OCI-LY3 (cell line): ENCODE results near the gene UNCX.

Experiments
- EZH2phosphoT487 ChIP-seq: fragments of 200-600 bp; shearing (Covaris generic); IDR thresholded peaks from 2 replicates; pipeline ENCODE4 v1.6.1; 2018; ENCODE audit warnings: antibody characterized with exemption, mixed run types, low read depth
- TF ChIP-seq, protein P1 (sequence below): fragments of 200-600, 300-600 bp; sonication (generic); IDR thresholded peaks from 2 replicates; pipeline ENCODE4 v1.5.1; 2014; ENCODE audit warnings: antibody characterized with exemption, low read length, low read depth

DNA sequence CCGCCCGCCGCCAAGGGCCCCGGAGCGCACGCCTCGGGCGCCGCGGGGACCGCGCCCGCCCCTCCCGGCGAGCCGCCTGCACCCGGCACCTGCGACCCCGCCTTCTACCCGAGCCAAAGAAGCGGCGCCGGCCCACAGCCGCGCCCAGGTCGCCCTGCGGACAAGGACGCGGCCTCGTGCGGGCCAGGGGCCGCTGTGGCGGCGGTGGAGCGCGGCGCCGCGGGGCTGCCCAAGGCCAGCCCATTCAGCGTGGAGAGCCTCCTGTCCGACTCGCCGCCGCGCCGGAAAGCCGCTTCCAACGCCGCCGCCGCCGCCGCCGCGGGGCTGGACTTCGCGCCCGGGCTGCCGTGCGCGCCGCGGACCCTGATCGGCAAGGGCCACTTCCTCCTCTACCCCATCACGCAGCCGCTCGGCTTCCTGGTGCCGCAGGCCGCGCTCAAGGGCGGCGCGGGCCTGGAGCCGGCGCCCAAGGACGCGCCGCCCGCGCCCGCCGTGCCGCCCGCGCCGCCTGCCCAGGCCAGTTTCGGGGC is 3.5 kb downstream of the UNCX start:
- TF ChIP-seq, protein P1, sequence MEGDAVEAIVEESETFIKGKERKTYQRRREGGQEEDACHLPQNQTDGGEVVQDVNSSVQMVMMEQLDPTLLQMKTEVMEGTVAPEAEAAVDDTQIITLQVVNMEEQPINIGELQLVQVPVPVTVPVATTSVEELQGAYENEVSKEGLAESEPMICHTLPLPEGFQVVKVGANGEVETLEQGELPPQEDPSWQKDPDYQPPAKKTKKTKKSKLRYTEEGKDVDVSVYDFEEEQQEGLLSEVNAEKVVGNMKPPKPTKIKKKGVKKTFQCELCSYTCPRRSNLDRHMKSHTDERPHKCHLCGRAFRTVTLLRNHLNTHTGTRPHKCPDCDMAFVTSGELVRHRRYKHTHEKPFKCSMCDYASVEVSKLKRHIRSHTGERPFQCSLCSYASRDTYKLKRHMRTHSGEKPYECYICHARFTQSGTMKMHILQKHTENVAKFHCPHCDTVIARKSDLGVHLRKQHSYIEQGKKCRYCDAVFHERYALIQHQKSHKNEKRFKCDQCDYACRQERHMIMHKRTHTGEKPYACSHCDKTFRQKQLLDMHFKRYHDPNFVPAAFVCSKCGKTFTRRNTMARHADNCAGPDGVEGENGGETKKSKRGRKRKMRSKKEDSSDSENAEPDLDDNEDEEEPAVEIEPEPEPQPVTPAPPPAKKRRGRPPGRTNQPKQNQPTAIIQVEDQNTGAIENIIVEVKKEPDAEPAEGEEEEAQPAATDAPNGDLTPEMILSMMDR: no peak
- TF ChIP-seq EZH2phosphoT487: no peak
